GM18909 (cell line): ENCODE measurements around the gene SCEL.
"Not testable (repeated sequence)": the region's sequence is repeated elsewhere in the genome, so short reads cannot be mapped to it uniquely, and the experiment has no call there.

Experiments used
- ATAC-seq: cut with Tn5 transposase; IDR thresholded peaks from one replicate; pipeline ENCODE4 v1.9.1; 2021; ENCODE audit warnings: mild to moderate bottlenecking; ENCODE audit not compliant: unreplicated experiment, poor library complexity

The SCEL gene

GRCh38 chr13:77535448-77535847, at the start of gene SCEL:
Gene SCEL, plus strand, starts transcription at chr13:77535706. Its CDS starts 20,170 bp downstream, at chr13:77555876.
- no peak for ATAC-seq

GRCh38 chr13:77489566-77490337, 45.8 kb upstream of the SCEL start:
- ATAC-seq, result no peak

GRCh38 chr13:77492982-77493381, 42.5 kb upstream of the SCEL start:
- peak; percentile 73 for ATAC-seq

- ATAC-seq, result no peak
Observed at GRCh38 chr13:77494226-77494625, 41.3 kb upstream of the SCEL start.

GRCh38 chr13:77497350-77497749, 38.2 kb upstream of the SCEL start:
- ATAC-seq, result no peak

- no peak for ATAC-seq
Observed at GRCh38 chr13:77497835-77498234, 37.7 kb upstream of the SCEL start.

- peak; percentile 92 for ATAC-seq
Observed at GRCh38 chr13:77502104-77502720, 33.3 kb upstream of the SCEL start.

GRCh38 chr13:77503398-77503797, 32.1 kb upstream of the SCEL start:
- no peak for ATAC-seq

GRCh38 chr13:77506874-77507273, 28.6 kb upstream of the SCEL start:
- no peak for ATAC-seq

- no peak for ATAC-seq
Observed at GRCh38 chr13:77507931-77508776, 27.4 kb upstream of the SCEL start.

- ATAC-seq, result no peak
Observed at GRCh38 chr13:77508959-77509620, 26.4 kb upstream of the SCEL start.

GRCh38 chr13:77510156-77510555, 25.4 kb upstream of the SCEL start:
- no peak for ATAC-seq

- no peak for ATAC-seq
Observed at GRCh38 chr13:77511552-77511951, 24.0 kb upstream of the SCEL start.

- peak; percentile 83 for ATAC-seq
Observed at GRCh38 chr13:77513719-77514335, 21.7 kb upstream of the SCEL start.

GRCh38 chr13:77514336-77514726, 21.2 kb upstream of the SCEL start:
- peak; percentile 85 for ATAC-seq

GRCh38 chr13:77515785-77516184, 19.7 kb upstream of the SCEL start:
- no peak for ATAC-seq

- peak; percentile 57 for ATAC-seq
Observed at GRCh38 chr13:77516342-77516789, 19.1 kb upstream of the SCEL start.

- no peak for ATAC-seq
Observed at GRCh38 chr13:77518266-77518665, 17.2 kb upstream of the SCEL start.

- ATAC-seq, result not testable (repeated sequence)
Observed at GRCh38 chr13:77519396-77519795, 16.1 kb upstream of the SCEL start.

GRCh38 chr13:77519808-77520207, 15.7 kb upstream of the SCEL start:
- ATAC-seq, result no peak
